K562 (cell line): ENCODE data around the gene TRPV5. TPM values are rescaled to one million over a fixed set of nuclear protein-coding genes. Genes with fewer than 3 reads are reported as not detected.
A peak's percentile ranks its signal among the peaks of the same experiment; 100 is the strongest.

Experiments used
- CCNT2 ChIP-seq: IDR thresholded peaks from 2 replicates; pipeline ENCODE4 v1.6.1; 2011; ENCODE audit warnings: borderline replicate concordance, low read depth, mild to moderate bottlenecking, moderate library complexity, mixed read lengths, low read length; ENCODE audit not compliant: insufficient read length; ENCODE audit errors: extremely low read depth
- ILF3 ChIP-seq: fragments of 450-650 bp; IDR thresholded peaks from 2 replicates; pipeline ENCODE4 v1.6.1; 2018; ENCODE audit warnings: antibody characterized with exemption, mild to moderate bottlenecking, moderate library complexity, borderline replicate concordance
- SIN3B ChIP-seq: fragments of 450-650 bp; IDR thresholded peaks from 2 replicates; pipeline ENCODE4 v1.6.1; 2017; ENCODE audit warnings: low read depth, mild to moderate bottlenecking, moderate library complexity
- ZBTB49 ChIP-seq: sonication (generic); formaldehyde crosslinking; IDR thresholded peaks from 2 replicates; pipeline ENCODE4 v1.8.0; 2022; ENCODE audit warnings: missing genetic modification reagents, mild to moderate bottlenecking, borderline replicate concordance
- ZSCAN32 ChIP-seq: fragments of 450-650 bp; formaldehyde crosslinking; IDR thresholded peaks from 2 replicates; pipeline ENCODE4 v1.4.0; 2020; ENCODE audit warnings: mild to moderate bottlenecking, moderate library complexity
- polyA plus RNA-seq, 8 experiments: library from polyadenylated mRNA; depleted of rRNA in 4 of 8; stranded (reverse) in 5 of 8; unstranded in 3 of 8; fragments of >200 nt; fragmentation: Nextera tagmentation in 2 of 8; fragmentation: Illumina TruSeq in 1 of 8; extraction: Ambion mirVana in 2 of 8; extraction: Trizol in 1 of 8; gene quantifications; 2 replicates each; pipeline versions ENCODE4 v1.2.1 to v1.2.3, GENCODE V29; 2011 to 2014; ENCODE audit warnings: inconsistent platforms in 1 of 8, missing spikeins in 1 of 8
- total RNA-seq, 7 experiments: library from RNA; depleted of rRNA in 6 of 7; stranded (reverse); fragments of >200 nt in 6 of 7; fragmentation: Illumina TruSeq in 2 of 7; extraction: Trizol in 2 of 7; gene quantifications; 2 replicates each; pipeline versions ENCODE4 v1.2.1 to v1.2.3, GENCODE V29; 2011 to 2021; ENCODE audit warnings: low replicate concordance in 1 of 7
- TF ChIP-seq, protein P1 (sequence below): fragments of 250-450 bp; sonication (Bioruptor Pico); IDR thresholded peaks from 2 replicates; pipeline ENCODE4 v1.8.0; 2021; ENCODE audit warnings: mild to moderate bottlenecking, moderate library complexity
- TF ChIP-seq, protein P2 (sequence below): fragments of 200-400 bp; formaldehyde crosslinking; IDR thresholded peaks from 2 replicates; pipeline ENCODE4 v1.6.1; 2017; ENCODE audit warnings: mild to moderate bottlenecking, low read depth, low read length, moderate library complexity

The TRPV5 gene
- total and polyA plus RNA-seq, 9 of the 15 experiments (the other 6 are each of a cell fraction or from before 2014, with no cell fraction given): not detected

- TF ChIP-seq ZBTB49 (CRISPR knock-in tag) (peak; percentile 64; the same call in 1 of the 2 replicates), SIN3B (peak; percentile 17; the same call in 1 of the 2 replicates), ILF3 (no peak), ZSCAN32 (CRISPR knock-in tag) (no peak), CCNT2 (no peak)
- TF ChIP-seq, protein P1, sequence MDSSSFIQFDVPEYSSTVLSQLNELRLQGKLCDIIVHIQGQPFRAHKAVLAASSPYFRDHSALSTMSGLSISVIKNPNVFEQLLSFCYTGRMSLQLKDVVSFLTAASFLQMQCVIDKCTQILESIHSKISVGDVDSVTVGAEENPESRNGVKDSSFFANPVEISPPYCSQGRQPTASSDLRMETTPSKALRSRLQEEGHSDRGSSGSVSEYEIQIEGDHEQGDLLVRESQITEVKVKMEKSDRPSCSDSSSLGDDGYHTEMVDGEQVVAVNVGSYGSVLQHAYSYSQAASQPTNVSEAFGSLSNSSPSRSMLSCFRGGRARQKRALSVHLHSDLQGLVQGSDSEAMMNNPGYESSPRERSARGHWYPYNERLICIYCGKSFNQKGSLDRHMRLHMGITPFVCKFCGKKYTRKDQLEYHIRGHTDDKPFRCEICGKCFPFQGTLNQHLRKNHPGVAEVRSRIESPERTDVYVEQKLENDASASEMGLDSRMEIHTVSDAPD: no peak
- TF ChIP-seq, protein P2, sequence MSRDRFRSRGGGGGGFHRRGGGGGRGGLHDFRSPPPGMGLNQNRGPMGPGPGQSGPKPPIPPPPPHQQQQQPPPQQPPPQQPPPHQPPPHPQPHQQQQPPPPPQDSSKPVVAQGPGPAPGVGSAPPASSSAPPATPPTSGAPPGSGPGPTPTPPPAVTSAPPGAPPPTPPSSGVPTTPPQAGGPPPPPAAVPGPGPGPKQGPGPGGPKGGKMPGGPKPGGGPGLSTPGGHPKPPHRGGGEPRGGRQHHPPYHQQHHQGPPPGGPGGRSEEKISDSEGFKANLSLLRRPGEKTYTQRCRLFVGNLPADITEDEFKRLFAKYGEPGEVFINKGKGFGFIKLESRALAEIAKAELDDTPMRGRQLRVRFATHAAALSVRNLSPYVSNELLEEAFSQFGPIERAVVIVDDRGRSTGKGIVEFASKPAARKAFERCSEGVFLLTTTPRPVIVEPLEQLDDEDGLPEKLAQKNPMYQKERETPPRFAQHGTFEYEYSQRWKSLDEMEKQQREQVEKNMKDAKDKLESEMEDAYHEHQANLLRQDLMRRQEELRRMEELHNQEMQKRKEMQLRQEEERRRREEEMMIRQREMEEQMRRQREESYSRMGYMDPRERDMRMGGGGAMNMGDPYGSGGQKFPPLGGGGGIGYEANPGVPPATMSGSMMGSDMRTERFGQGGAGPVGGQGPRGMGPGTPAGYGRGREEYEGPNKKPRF: no peak
Observed at GRCh38 chr7:142961595-142961972, 28.0 kb upstream of the TRPV5 start (continued).
